Activated CD4-positive, alpha-beta T cell treated with anti-CD3 and anti-CD28 coated beads for 4 hours (primary cell): Measurements from ENCODE around the gene CA10.

Experiments used
- DNase-seq, 2 donors: peaks; one replicate each; pipeline ENCODE4 v3.0.0-alpha.2; 2020

CA10 gene

GRCh38 chr17:52158450-52159042, at the start of gene CA10:
Gene CA10 (minus strand): TSS chr17:52158714.
- DNase-seq = no peak

- no peak for DNase-seq
Measured at GRCh38 chr17:52207796-52208195, 49.3 kb upstream of the CA10 start.

- no peak for DNase-seq
Measured at GRCh38 chr17:52202520-52203080, 44.1 kb upstream of the CA10 start.

GRCh38 chr17:52201767-52202519, 43.4 kb upstream of the CA10 start:
- no peak for DNase-seq

- no peak for DNase-seq
Measured at GRCh38 chr17:52191491-52191890, 33.0 kb upstream of the CA10 start.

GRCh38 chr17:52181782-52182181, 23.3 kb upstream of the CA10 start:
- no peak for DNase-seq

- no peak for DNase-seq
Measured at GRCh38 chr17:52178012-52178411, 19.5 kb upstream of the CA10 start.

GRCh38 chr17:52170963-52171572, 12.6 kb upstream of the CA10 start:
- no peak for DNase-seq

GRCh38 chr17:52160136-52160567, 1.6 kb upstream of the CA10 start:
- no peak for DNase-seq

GRCh38 chr17:52159246-52160135, 977 bp upstream of the CA10 start:
- no peak for DNase-seq

GRCh38 chr17:52157603-52158449, 688 bp downstream of the CA10 start:
- no peak for DNase-seq

GRCh38 chr17:52156576-52157570, 1.6 kb downstream of the CA10 start:
- no peak for DNase-seq

GRCh38 chr17:52155301-52155700, 3.2 kb downstream of the CA10 start:
- DNase-seq = no peak

- DNase-seq = no peak
Measured at GRCh38 chr17:52154466-52154865, 4.0 kb downstream of the CA10 start.

- no peak for DNase-seq
Measured at GRCh38 chr17:52150935-52151334, 7.6 kb downstream of the CA10 start.

- no peak for DNase-seq
Measured at GRCh38 chr17:52149626-52150025, 8.9 kb downstream of the CA10 start.

GRCh38 chr17:52148969-52149351, 9.6 kb downstream of the CA10 start:
- DNase-seq = no peak

- DNase-seq = no peak
Measured at GRCh38 chr17:52148288-52148968, 10.1 kb downstream of the CA10 start.

GRCh38 chr17:52147872-52148271, 10.6 kb downstream of the CA10 start:
- DNase-seq = no peak

- no peak for DNase-seq
Measured at GRCh38 chr17:52147431-52147830, 11.1 kb downstream of the CA10 start.
